ENCODE results near the gene TRIM14. TPM values are rescaled to one million over a fixed set of nuclear protein-coding genes. Genes with fewer than 3 reads are reported as not detected.
"Not testable (repeated sequence)": the region's sequence is repeated elsewhere in the genome, so short reads cannot be mapped to it uniquely, and the experiment has no call there.

TRIM14 gene
- total and polyA plus RNA-seq, 7 donors = 0.13 to 2.5 (median 0.79) TPM

DNA sequence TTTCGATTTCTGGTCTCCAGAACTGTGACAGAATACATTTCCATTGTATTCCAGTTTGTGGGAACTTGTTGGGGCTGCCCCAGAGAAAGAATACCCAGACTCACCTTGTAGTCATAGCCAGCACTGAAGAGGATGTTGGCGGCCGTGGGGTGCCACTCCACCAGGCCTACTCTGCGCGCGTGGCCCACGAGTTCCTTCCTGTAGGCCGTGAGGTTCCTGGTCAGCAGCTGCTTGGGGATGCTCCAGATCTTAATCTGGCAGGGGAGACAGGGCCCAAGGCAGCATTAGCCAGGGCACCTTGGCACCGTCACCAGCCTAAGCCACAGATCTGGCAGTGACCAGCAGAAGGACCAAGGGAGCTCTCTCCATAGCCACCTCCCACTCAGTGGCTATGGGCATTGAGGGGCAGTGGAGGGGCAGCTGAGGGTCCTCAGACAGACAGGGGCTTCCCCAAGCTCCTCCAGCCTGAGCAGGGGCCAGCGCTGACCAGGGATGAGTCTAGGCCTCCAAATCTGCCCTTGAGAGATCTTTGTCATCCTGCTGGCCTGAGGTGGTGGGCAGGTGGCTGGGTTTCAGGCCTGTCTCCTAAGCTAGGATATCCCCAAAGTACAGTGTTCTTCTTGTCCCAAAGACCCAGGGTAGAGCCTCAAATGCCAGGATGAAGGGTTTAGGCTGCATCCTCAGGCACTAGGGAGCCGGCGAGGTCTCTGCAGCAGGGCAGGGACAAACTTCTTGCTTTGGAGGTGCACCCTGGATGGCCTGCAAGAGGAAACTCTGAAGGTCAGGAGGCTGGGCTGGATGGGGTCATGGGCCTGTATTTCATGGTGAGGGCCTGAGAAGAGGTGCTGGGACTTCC is 15.9 kb upstream of the TRIM14 start:
- ATAC-seq (no peak), DNase-seq (no peak)
- no peaks in the 10 kb centered on the region for H3K4me1 ChIP-seq
- TF ChIP-seq, protein P1, sequence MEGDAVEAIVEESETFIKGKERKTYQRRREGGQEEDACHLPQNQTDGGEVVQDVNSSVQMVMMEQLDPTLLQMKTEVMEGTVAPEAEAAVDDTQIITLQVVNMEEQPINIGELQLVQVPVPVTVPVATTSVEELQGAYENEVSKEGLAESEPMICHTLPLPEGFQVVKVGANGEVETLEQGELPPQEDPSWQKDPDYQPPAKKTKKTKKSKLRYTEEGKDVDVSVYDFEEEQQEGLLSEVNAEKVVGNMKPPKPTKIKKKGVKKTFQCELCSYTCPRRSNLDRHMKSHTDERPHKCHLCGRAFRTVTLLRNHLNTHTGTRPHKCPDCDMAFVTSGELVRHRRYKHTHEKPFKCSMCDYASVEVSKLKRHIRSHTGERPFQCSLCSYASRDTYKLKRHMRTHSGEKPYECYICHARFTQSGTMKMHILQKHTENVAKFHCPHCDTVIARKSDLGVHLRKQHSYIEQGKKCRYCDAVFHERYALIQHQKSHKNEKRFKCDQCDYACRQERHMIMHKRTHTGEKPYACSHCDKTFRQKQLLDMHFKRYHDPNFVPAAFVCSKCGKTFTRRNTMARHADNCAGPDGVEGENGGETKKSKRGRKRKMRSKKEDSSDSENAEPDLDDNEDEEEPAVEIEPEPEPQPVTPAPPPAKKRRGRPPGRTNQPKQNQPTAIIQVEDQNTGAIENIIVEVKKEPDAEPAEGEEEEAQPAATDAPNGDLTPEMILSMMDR (IDR thresholded peaks at IDR 0.05) = no peak
- no peak overlapping the region for H3K27ac ChIP-seq
- no peak overlapping the region for H3K4me3 ChIP-seq
- WGBS, 3 donors = 82 to 87% (median 83%) methylated on average over 12 of the region's 12 CpGs
- intact Hi-C loops (cut with DNase I) = loop anchor here in 1 of 2 donors (10.0 kb wide), 1 partner anchor 60 kb away; no protein-coding TSS in a partner anchor
- no peaks in the 10 kb centered on the region for H3K36me3 ChIP-seq (ENCODE audit: insufficient read depth in 1 of 2, low read depth in 1 of 2)
- no peaks in the 10 kb centered on the region for H3K9me3 ChIP-seq
- no peaks in the 10 kb centered on the region for H3K27me3 ChIP-seq (ENCODE audit: insufficient read depth in 3 of 3, low read length in 2 of 3)

GRCh38 chr9:98132806-98133631 is 14.0 kb upstream of the TRIM14 start:
- H3K4me1 ChIP-seq = no peaks in the 10 kb centered on the region
- no peaks in the 10 kb centered on the region for H3K36me3 ChIP-seq (ENCODE audit: insufficient read depth in 1 of 2, low read depth in 1 of 2)
- no peak overlapping the region for H3K4me3 ChIP-seq
- DNase-seq = no peak
- no peak overlapping the region for H3K27ac ChIP-seq
- intact Hi-C loops (cut with DNase I) = loop anchor here in 1 of 2 donors (10.0 kb wide), 1 partner anchor 58 kb away; no protein-coding TSS in a partner anchor
- no peaks in the 10 kb centered on the region for H3K27me3 ChIP-seq (ENCODE audit: insufficient read depth in 3 of 3, low read length in 2 of 3)
- ATAC-seq = no peak
- H3K9me3 ChIP-seq = no peaks in the 10 kb centered on the region
- 56 to 60% (median 56%) methylated on average over 14 of the region's 14 CpGs for WGBS, 3 donors
- TF ChIP-seq, protein P1 (IDR thresholded peaks at IDR 0.05) = no peak

- Histone ChIP-seq H3K4me1 (no peaks in the 10 kb centered on the region), H3K4me3 (no peak overlapping the region), H3K27ac (no peak overlapping the region), H3K9me3 (no peaks in the 10 kb centered on the region), H3K27me3 (ENCODE audit: insufficient read depth in 3 of 3, low read length in 2 of 3) (no peaks in the 10 kb centered on the region), H3K36me3 (ENCODE audit: insufficient read depth in 1 of 2, low read depth in 1 of 2) (no peaks in the 10 kb centered on the region)
- no peak for DNase-seq
- TF ChIP-seq, protein P1 (IDR thresholded peaks at IDR 0.05) = no peak
- no peak for ATAC-seq
- WGBS, 3 donors = 58 to 71% (median 68%) methylated on average over 9 of the region's 9 CpGs
- intact Hi-C loops (cut with DNase I) = loop anchor here in 1 of 2 donors (10.0 kb wide), 1 partner anchor 57 kb away; no protein-coding TSS in a partner anchor
Measured at GRCh38 chr9:98132158-98132557, 13.1 kb upstream of the TRIM14 start.

- no peak overlapping the region for H3K27ac ChIP-seq
- 82 to 84% (median 83%) methylated on average over 13 of the region's 13 CpGs for WGBS, 3 donors
- no peaks in the 10 kb centered on the region for H3K9me3 ChIP-seq
- ATAC-seq = no peak
- TF ChIP-seq, protein P1 (IDR thresholded peaks at IDR 0.05) = no peak
- intact Hi-C loops (cut with DNase I) = loop anchor here in 1 of 2 donors (10.0 kb wide), 1 partner anchor 56 kb away; no protein-coding TSS in a partner anchor
- no peaks in the 10 kb centered on the region for H3K27me3 ChIP-seq (ENCODE audit: insufficient read depth in 3 of 3, low read length in 2 of 3)
- no peak for DNase-seq
- no peak overlapping the region for H3K4me3 ChIP-seq
- no peaks in the 10 kb centered on the region for H3K4me1 ChIP-seq
- no peaks in the 10 kb centered on the region for H3K36me3 ChIP-seq (ENCODE audit: insufficient read depth in 1 of 2, low read depth in 1 of 2)
Measured at GRCh38 chr9:98130576-98131228, 11.7 kb upstream of the TRIM14 start.

DNA sequence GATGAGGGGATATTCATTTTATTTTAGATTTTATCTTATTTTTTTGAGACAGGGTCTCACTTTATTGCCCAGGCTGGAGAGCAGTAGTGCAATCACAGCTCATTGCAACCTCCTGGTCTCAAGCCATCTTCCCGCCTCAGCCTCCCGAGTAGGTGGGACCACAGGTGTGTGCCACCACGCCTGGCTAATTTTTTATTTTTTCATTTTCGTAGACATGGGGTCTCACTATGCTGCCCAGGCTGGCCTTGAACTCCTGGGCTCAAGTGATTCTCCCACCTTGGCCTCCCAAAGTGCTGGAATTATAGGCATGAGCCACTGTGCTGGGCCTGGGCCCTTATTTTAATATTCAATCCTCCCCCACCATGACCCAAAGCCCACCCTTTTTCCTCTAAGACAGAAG is 11.0 kb upstream of the TRIM14 start:
- not testable (repeated sequence) for H3K9me3 ChIP-seq; H3K27ac ChIP-seq; DNase-seq; H3K36me3 ChIP-seq (ENCODE audit: insufficient read depth in 1 of 2, low read depth in 1 of 2); H3K4me1 ChIP-seq; H3K27me3 ChIP-seq (ENCODE audit: insufficient read depth in 3 of 3, low read length in 2 of 3); H3K4me3 ChIP-seq; ATAC-seq
- intact Hi-C loops (cut with DNase I) = loop anchor here in 1 of 2 donors (10.0 kb wide), 1 partner anchor 55 kb away; no protein-coding TSS in a partner anchor
- WGBS, 3 donors = 88 to 93% (median 88%) methylated on average over 4 of the region's 4 CpGs

All from psoas muscle (tissue), 8 donors.